Measurements from ENCODE around the gene GATA2. TPM values are rescaled to one million over a fixed set of nuclear protein-coding genes. Genes with fewer than 3 reads are reported as not detected.

The GATA2 gene
- total RNA-seq, 3 donors from 2014 or later (not counting 1 experiment from before 2014, with no cell fraction given): 0.92 to 225 (median 8.4) TPM

DNA sequence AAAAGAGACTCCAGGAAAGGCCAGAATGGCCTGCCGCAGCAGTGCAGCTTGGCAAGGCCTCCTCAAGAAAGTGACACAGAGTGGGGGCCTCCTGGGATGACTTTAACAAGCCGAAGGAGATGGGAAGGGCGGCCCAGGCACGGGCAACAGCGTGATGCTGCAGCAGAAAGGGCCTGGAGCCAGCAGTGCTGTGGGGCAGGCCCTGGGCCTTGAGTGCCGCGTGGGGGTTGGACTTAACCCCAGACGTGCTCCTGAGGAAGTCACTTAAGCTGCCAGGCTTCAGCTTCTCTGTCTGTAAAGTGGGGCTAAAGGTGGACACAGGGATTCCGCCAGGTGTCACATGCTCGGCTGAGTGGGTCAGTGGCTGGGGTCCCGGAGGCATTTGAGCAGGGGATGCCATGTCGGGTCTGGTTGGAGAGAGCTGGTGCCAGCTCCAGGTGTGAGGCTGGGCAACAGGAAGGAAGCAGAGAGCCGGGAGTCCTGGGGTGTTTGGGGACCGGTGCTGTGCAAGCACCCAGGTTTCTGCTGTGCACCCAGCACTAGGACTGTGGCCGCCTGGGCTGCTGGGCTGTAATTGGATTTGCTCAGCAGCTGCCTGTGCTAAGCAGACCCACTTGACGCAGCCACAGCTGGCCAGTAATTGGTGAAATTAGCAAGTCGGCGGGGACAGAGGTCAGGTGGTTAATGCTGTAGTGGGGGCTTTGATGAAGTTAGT, 34.1 kb downstream of the GATA2 start:
- no peak for ATAC-seq
- Mint-ChIP-seq H3K9me3 (no peaks in the 10 kb centered on the region), H3K27me3 (ENCODE audit: low read depth in 2 of 2) (peaks cover 21 to 23% of the 10 kb centered on the region in 2 donors), H3K27ac (no peak overlapping the region), H3K36me3 (no peaks in the 10 kb centered on the region), H3K4me3 (no peak overlapping the region), H3K4me1 (peaks cover 0 to 3% of the 10 kb centered on the region in 2 donors)
- Histone ChIP-seq H3K4me3 (ENCODE audit: low read length) (no peak overlapping the region), H3K9me3 (ENCODE audit: control insufficient read depth, insufficient read depth, low read length) (no peaks in the 10 kb centered on the region), H3K27ac (ENCODE audit: low read length) (no peak overlapping the region), H3K4me1 (ENCODE audit: control insufficient read depth, insufficient read depth, low read length) (peaks cover under 1% of the 10 kb centered on the region), H3K27me3 (ENCODE audit: control insufficient read depth, insufficient read depth, low read length) (peaks cover 2% of the 10 kb centered on the region), H3K36me3 (ENCODE audit: control insufficient read depth, insufficient read depth, low read length) (no peaks in the 10 kb centered on the region)
- 83% methylated on average over 18 of the region's 18 CpGs for WGBS (ENCODE audit: insufficient coverage)
- TF ChIP-seq, protein P1, sequence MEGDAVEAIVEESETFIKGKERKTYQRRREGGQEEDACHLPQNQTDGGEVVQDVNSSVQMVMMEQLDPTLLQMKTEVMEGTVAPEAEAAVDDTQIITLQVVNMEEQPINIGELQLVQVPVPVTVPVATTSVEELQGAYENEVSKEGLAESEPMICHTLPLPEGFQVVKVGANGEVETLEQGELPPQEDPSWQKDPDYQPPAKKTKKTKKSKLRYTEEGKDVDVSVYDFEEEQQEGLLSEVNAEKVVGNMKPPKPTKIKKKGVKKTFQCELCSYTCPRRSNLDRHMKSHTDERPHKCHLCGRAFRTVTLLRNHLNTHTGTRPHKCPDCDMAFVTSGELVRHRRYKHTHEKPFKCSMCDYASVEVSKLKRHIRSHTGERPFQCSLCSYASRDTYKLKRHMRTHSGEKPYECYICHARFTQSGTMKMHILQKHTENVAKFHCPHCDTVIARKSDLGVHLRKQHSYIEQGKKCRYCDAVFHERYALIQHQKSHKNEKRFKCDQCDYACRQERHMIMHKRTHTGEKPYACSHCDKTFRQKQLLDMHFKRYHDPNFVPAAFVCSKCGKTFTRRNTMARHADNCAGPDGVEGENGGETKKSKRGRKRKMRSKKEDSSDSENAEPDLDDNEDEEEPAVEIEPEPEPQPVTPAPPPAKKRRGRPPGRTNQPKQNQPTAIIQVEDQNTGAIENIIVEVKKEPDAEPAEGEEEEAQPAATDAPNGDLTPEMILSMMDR (IDR thresholded peaks at IDR 0.05): no peak
- intact Hi-C loops (cut with micrococcal nuclease): no loop called here
- no peak for DNase-seq

DNA sequence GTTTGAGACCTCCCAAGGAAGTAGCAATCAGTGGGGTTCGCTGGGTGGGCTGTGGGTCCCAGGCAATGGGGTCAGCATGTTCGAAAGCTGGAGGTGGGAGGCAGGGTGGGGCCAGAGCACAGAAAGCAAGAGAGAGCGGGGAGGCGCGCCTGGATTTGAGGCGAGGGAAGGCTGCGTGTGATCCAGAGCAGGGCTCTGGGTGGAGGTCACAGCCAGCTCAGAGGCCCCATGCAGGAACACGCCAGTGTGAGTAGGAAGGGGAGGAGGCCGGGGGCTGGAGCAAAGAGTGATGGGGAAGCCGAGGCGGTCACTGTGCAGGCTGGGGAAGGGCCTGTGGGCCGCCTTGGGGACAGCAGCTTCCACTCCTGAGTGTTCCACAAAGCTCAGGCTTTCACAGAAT, 35.1 kb downstream of the GATA2 start:
- Histone ChIP-seq H3K4me1 (ENCODE audit: control insufficient read depth, insufficient read depth, low read length) (peaks cover 9% of the 10 kb centered on the region), H3K36me3 (ENCODE audit: control insufficient read depth, insufficient read depth, low read length) (no peaks in the 10 kb centered on the region), H3K27ac (ENCODE audit: low read length) (no peak overlapping the region), H3K9me3 (ENCODE audit: control insufficient read depth, insufficient read depth, low read length) (no peaks in the 10 kb centered on the region), H3K4me3 (ENCODE audit: low read length) (no peak overlapping the region), H3K27me3 (ENCODE audit: control insufficient read depth, insufficient read depth, low read length) (peaks cover 2% of the 10 kb centered on the region)
- DNase-seq (no peak), ATAC-seq (no peak)
- Mint-ChIP-seq H3K27ac (no peak overlapping the region), H3K4me1 (peaks cover 0 to 5% of the 10 kb centered on the region in 2 donors), H3K27me3 (ENCODE audit: low read depth in 2 of 2) (peaks cover 22 to 23% of the 10 kb centered on the region in 2 donors), H3K36me3 (no peaks in the 10 kb centered on the region), H3K4me3 (no peak overlapping the region), H3K9me3 (no peaks in the 10 kb centered on the region)
- TF ChIP-seq, protein P1 (IDR thresholded peaks at IDR 0.05): no peak
- intact Hi-C loops (cut with micrococcal nuclease): no loop called here
- WGBS (ENCODE audit: insufficient coverage): 88% methylated on average over 12 of the region's 12 CpGs

DNA sequence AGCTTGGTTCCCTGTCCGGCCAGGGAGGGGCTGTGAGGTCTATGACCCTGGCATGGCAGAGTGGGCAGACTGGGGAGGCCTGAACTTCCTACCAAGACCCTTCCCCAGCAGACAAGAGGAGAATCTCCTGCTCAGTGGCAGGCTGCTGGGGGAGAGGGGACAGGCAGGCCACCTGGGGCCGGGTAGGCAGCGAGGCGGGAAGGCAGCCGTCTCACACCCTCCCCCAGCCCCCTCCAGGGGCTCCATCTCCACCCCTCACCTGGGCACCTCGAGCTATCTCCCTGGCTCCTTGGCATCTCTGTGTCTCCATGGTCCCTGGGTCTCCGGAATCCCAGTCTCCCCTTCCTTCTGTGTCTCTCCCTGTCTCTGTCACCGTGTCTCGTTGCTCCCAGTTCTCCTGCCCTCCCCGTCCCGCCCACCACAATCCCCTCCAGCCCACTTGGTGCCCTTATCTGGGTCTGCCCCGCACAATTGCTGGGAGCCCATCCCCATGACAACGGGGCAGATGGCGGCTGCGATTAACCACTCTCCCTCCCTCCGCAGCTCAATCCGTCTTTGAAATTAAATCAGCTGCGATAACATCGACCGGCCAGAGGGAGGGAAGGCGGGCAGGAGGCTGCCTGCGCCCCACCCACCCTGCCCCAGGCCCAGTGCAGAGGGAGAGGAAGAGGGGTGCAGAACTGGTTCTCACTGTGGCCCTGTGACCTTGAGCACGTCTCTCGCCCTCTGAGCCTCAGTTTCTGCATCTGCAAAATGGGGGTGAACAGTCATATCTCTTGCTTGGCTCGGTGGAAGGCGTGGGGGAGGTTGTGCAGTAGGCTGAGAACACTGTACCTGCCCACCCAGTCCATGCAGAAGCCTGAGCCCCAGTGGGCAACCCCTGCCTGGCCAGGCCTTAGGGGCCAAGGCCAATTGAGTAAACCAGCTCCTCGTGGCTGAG, 36.0 kb downstream of the GATA2 start:
- Mint-ChIP-seq H3K4me3 (no peak overlapping the region), H3K27me3 (ENCODE audit: low read depth in 2 of 2) (peaks cover 26 to 27% of the 10 kb centered on the region in 2 donors), H3K36me3 (no peaks in the 10 kb centered on the region), H3K9me3 (no peaks in the 10 kb centered on the region), H3K27ac (no peak overlapping the region), H3K4me1 (peaks cover 0 to 5% of the 10 kb centered on the region in 2 donors)
- no peak for ATAC-seq
- H3K4me1 ChIP-seq (ENCODE audit: control insufficient read depth, insufficient read depth, low read length): peaks cover 9% of the 10 kb centered on the region
- 61% methylated on average over 27 of the region's 27 CpGs for WGBS (ENCODE audit: insufficient coverage)
- no peak overlapping the region for H3K27ac ChIP-seq (ENCODE audit: low read length)
- H3K27me3 ChIP-seq (ENCODE audit: control insufficient read depth, insufficient read depth, low read length): peaks cover 2% of the 10 kb centered on the region
- H3K4me3 ChIP-seq (ENCODE audit: low read length): no peak overlapping the region
- intact Hi-C loops (cut with micrococcal nuclease): no loop called here
- H3K36me3 ChIP-seq (ENCODE audit: control insufficient read depth, insufficient read depth, low read length): no peaks in the 10 kb centered on the region
- no peaks in the 10 kb centered on the region for H3K9me3 ChIP-seq (ENCODE audit: control insufficient read depth, insufficient read depth, low read length)
- TF ChIP-seq, protein P1 (IDR thresholded peaks at IDR 0.05): no peak
- no peak for DNase-seq
